ENCODE data around the gene PKD1.
"Not testable (repeated sequence)": the region's sequence is repeated elsewhere in the genome, so short reads cannot be mapped to it uniquely, and the experiment has no call there.

Gene PKD1

DNA sequence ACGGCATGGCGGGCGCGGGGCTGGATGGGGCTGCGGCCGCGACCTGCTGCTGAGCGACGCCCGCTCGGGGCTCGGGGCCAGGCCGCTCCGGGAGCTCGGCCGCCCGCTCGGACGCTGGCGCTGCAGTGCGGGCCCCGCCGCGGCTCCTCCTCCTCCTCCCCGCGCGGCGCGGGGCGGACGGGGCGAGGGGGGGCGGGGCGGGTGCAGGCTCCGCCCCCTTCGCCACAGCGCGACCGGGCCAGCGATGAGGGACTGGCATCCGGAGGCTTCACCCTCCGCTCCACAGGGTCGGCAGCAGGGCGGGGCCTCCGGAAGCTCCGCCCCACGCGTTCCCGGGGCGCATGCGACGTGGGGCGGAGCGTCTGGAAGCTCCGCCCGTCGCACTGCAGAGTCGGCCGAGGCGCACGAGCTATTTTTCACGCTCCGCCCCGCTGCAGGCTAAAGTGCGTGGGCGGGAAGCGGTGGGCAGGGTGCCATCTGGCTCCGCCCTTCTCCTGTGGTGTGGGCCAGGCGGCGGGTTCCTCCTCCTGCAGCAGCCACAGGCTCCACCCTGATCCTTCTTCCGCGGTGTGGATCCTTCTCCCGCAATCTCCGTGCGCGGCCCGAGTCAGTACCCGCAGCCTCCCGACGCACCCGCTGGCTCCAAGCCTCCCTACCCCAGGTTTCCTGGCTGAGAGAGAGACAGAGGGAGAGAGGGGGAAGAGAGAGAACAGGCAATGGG is at the start of gene PKD1:
Gene PKD1 (minus strand): TSS at position 129 of the 721 bp plus-strand sequence. CDS start 209 bp downstream, outside the sequence.
- DNase-seq (ENCODE audit: low read depth in 1 of 2, low spot score in 1 of 2) = peak in 1 of 2 experiments; percentile 95
- in situ Hi-C loops (cut with HindIII; ENCODE audit: low pct_unique_long_range_greater_than_20kb, low sequenced_read_pairs) = not testable (repeated sequence)

DNA sequence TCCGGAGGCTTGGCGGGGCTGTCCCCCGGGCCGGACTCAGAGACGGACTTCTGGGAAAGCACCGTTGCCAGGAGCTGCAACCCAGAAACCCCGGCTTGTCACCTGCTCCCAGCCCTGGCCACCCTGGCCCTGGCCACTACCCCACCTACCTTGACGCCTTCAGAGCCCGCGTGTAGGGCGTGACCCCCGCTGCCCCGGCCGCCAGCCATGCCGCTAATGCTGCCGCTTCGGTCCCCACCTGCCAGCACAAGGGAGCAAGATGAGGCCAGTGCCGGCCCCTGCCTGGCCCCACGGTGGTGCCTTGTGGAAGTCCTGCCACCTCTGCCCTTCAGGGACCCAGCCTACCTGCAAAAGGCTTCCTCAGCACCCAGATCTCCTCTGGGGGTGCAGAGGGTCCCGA is 49.3 kb upstream of the PKD1 start:
- TF ChIP-seq JUND (IDR thresholded peaks at IDR 0.05; ENCODE audit: low read depth) = no peak
- DNase-seq (ENCODE audit: low read depth in 1 of 2, low spot score in 1 of 2) = no peak
- in situ Hi-C loops (cut with HindIII; ENCODE audit: low pct_unique_long_range_greater_than_20kb, low sequenced_read_pairs) = no loop called here

DNA sequence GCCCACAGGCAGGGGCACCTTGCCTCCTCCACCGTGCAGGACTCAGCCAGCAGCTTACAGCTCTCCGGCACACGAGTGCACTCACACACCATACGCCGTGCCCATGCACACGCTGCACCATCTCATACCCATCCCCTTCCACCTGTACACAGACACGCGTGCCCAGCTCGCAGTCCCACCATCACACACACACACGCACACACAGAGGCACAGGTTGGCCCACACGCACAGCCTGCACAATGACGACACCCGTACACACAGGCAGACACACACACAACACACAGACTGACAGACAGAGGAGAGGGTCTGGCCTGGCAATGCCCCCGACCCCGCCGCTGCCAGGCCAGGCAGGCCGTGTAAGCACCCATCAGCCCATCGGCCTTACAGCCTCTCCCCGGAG is 48.6 kb upstream of the PKD1 start:
- TF ChIP-seq JUND (IDR thresholded peaks at IDR 0.05; ENCODE audit: low read depth) = no peak
- in situ Hi-C loops (cut with HindIII; ENCODE audit: low pct_unique_long_range_greater_than_20kb, low sequenced_read_pairs) = no loop called here
- DNase-seq (ENCODE audit: low read depth in 1 of 2, low spot score in 1 of 2) = no peak

DNA sequence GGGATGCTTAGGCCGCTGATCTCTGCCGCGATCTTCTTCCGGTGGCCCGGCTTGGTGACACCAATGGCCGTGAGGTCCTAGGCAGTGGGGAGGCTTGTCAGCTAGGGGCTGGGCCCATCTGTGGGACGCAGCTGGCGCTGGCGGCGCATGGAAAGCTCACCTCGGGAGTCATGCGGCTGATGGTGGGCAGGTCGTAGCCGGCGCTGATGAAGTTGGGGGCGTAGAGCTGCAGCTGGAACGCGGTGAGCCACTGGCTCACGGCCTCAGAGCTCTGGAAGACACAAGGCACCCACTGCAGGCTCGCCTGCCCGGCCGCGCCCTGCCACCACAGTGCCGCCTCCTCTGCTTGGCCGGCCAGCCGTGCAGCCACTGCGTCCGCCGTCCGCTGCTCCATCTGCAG is 48.0 kb upstream of the PKD1 start:
- in situ Hi-C loops (cut with HindIII; ENCODE audit: low pct_unique_long_range_greater_than_20kb, low sequenced_read_pairs) = no loop called here
- TF ChIP-seq JUND (IDR thresholded peaks at IDR 0.05; ENCODE audit: low read depth) = no peak

DNA sequence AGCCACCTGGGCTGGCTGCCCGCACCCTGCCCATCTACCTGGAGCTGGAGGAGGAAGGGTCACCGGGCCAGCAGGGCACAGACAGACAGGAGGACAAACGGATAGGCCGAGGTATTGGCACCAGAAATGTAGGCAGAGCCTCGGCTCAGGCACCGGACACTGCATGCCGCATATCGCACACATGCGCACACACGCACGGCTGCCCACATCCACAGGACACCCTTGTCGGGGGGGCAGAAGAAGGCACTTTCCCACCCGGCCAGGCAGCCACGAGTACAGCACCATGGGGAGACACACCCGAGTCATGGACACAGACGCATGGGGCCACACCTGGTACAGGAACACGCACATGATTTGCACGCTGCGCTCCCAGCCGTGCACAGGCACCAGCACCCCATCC is 46.3 kb upstream of the PKD1 start:
- DNase-seq (ENCODE audit: low read depth in 1 of 2, low spot score in 1 of 2) = no peak
- no peak for TF ChIP-seq JUND (IDR thresholded peaks at IDR 0.05; ENCODE audit: low read depth)
- in situ Hi-C loops (cut with HindIII; ENCODE audit: low pct_unique_long_range_greater_than_20kb, low sequenced_read_pairs) = no loop called here

More for the DNA sequence above, 48.0 kb upstream of the PKD1 start:
- DNase-seq (ENCODE audit: low read depth in 1 of 2, low spot score in 1 of 2) = no peak

DNA sequence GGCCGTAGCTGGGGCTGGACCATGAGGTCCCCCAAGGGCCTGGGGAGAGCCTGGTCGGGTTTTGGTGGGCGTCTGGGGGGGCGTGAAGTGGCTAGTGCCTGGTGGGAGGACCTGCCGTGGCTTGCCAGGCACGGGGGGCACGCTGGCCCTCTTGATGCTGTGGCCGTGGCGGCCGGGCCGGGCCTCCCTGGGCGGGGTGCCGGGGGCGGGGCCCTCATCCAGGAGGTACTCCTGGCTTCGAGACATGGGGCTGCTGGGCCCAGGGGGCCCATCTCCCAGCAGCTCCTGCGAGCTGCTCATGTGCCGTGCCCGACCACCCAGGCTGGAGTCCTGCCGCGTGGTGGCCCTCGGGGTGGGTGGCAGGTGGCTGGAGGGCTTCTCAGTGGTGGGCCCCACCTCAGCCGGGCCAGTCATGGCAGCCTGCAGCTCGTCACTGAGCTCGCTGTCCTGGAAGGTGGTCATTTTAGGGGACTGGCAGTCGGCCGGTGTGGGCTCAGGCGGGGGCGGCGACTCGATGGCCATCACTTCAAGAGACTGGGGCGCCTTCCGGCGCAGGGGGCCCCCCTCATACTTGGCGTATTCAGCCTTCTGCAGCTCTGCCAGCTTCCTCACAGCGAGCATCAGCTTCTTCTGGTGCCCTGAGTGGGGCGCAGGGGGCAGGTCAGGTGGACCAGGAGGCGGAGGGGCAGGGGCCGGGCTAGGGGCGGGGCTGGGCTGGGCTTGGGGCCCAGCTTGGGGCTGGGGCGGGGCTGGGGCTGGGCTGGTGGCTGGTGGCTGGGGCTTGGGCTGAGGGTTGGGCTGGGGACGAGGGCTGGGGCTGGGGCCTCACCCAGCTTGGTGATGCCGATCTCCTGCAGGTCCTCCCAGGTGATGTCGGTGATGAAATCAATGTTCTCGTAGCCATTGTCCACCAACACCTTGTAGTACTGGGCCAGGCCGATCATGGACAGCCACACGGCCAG is 45.5 kb upstream of the PKD1 start:
- no peak for DNase-seq (ENCODE audit: low read depth in 1 of 2, low spot score in 1 of 2)
- in situ Hi-C loops (cut with HindIII; ENCODE audit: low pct_unique_long_range_greater_than_20kb, low sequenced_read_pairs) = no loop called here
- no peak for TF ChIP-seq JUND (IDR thresholded peaks at IDR 0.05; ENCODE audit: low read depth)

DNA sequence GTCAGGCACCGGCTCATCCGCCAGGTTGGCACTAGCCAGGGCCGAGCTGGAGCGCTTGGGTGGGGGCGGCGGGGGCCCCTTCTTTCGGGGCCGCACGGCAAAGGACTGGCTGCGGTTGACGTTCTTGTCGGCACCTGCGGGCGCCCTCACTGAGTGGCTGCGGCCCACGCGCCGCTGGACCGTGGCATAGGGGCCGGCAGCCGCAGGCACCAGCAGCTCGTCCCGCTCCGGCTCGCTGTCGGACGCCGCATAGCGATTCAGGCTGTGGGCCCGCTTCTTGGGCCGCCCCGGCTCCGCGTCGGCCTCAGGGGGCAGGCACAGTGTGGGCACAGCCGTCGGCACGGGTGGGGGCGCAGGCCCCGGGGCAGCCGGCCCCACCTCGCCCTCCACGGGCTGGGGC is 44.8 kb upstream of the PKD1 start:
- DNase-seq (ENCODE audit: low read depth in 1 of 2, low spot score in 1 of 2) = no peak
- no peak for TF ChIP-seq JUND (IDR thresholded peaks at IDR 0.05; ENCODE audit: low read depth)
- in situ Hi-C loops (cut with HindIII; ENCODE audit: low pct_unique_long_range_greater_than_20kb, low sequenced_read_pairs) = no loop called here

DNA sequence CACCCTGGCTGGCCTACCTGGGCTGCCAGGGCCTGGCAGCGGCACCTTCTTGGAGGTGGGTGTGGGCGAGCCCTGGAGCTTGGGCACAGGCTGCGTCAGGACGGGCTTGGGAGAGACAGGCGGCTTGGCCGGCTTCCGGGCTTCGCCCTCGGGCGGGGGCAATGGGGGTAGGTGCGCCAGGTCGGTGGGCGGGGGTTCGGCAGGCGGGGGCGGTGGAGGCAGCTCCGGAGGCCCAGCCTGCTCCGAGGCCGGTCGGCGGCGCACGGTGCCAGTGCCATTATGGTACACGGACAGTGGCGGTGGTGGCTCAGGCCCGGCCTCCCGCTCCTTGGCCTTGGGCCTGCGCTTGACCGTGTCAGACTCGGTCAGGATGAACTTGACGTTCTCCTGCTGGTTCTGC is 43.9 kb upstream of the PKD1 start:
- no peak for TF ChIP-seq JUND (IDR thresholded peaks at IDR 0.05; ENCODE audit: low read depth)
- in situ Hi-C loops (cut with HindIII; ENCODE audit: low pct_unique_long_range_greater_than_20kb, low sequenced_read_pairs) = no loop called here
- DNase-seq (ENCODE audit: low read depth in 1 of 2, low spot score in 1 of 2) = no peak

DNA sequence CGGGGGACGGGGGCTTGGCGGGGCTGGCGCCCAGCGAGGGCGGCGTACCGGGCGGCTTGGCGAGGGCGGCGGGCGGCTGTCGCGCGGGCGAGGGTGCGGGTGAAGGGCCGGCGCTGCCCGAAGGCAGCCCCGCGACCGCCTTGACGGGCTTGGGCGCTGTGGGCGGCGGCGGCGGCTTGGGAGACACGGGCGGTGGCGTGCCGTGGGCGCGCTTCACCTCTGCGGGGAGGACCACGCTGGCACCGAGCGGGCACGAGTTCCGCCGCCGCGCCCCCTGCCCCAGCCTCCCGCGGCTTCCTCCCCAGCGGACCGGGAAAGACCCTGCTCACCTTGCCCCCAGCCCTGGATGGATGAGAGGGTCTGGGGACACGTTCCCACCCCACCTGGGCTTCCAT is 43.4 kb upstream of the PKD1 start:
- DNase-seq (ENCODE audit: low read depth in 1 of 2, low spot score in 1 of 2) = no peak
- in situ Hi-C loops (cut with HindIII; ENCODE audit: low pct_unique_long_range_greater_than_20kb, low sequenced_read_pairs) = no loop called here
- TF ChIP-seq JUND (IDR thresholded peaks at IDR 0.05; ENCODE audit: low read depth) = no peak

DNA sequence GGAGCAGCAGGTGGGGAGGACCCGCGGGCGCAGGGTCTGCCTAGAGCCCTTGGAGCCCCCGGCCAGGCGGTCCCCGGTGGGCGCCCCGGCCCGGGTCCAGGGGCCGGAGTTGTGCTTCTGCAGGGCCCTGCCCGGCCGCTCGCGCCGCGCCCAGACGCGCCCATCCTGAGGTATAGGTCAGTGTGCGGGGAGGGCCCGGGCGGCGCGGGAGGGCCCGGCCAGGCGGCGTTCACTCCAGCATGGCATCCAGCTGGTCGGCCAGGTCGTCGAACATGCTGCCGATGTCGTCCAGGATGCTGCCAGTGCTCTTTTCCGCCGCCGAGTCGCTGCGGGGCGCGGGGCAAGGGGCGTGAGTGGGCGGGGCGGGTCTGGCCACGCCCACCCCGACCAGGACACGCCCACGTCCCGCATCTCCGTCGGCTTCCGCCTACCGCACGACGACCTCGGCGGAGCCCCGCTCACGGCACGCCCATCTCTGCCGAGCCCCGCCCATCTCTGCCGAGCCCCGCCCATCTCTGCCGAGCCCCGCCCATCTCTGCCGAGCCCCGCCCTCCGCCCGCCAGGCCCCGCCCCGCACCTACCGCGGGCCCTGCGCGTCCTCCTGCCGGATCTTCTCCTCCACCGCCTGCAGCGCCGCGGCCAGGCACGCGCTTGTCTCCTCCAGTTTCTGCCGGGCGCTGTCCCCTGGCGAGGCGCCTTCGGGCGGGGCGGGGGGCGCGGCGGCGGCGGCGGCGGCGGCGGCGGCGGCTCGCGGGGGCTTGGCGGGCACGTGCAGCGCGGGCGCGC is 42.8 kb upstream of the PKD1 start:
- DNase-seq (ENCODE audit: low read depth in 1 of 2, low spot score in 1 of 2) = peak in 1 of 2 experiments; percentile 65

DNA sequence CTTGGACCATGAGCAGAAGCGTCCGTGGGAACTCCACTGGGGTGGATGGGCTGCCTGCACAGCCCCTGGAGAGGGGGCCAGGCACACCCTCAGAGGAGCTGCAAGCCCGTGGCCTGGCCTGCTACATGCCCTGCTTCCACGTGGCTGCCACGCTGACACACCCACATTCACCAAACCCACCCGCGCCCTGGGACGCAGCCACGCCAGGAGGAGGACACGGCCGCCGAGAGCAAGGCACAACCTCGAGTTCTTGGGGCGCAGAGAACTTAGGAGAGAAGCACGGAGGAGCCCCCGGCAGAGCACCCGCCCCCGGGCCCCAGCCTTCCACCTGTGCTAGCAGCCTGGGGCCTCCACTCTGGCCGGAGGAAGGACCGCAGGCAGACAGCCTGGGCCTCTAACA is 41.9 kb upstream of the PKD1 start:
- TF ChIP-seq JUND (IDR thresholded peaks at IDR 0.05; ENCODE audit: low read depth) = no peak
- no peak for DNase-seq (ENCODE audit: low read depth in 1 of 2, low spot score in 1 of 2)
- in situ Hi-C loops (cut with HindIII; ENCODE audit: low pct_unique_long_range_greater_than_20kb, low sequenced_read_pairs) = no loop called here

More for the DNA sequence above, 42.8 kb upstream of the PKD1 start:
- in situ Hi-C loops (cut with HindIII; ENCODE audit: low pct_unique_long_range_greater_than_20kb, low sequenced_read_pairs) = no loop called here
- no peak for TF ChIP-seq JUND (IDR thresholded peaks at IDR 0.05; ENCODE audit: low read depth)

DNA sequence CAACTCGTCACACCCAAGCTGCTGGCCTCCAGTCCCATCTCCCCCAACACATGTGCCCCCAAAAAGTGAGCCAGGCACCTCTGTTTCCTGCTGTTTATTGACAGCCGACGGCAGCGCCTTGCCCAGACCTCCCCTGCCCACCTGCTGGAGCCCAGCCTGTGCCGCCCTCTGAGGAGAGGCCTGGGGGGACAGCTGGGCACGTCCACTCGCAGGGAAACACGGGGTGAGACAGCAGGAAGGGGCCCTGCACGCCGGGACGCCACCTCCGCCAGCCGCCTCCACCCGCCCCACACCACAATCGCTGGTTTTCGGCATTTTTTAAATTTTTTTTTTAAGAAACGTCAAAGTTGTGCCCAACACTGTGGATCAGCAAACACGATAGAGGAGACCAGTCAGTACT is 41.4 kb upstream of the PKD1 start:
- no peak for TF ChIP-seq JUND (IDR thresholded peaks at IDR 0.05; ENCODE audit: low read depth)
- in situ Hi-C loops (cut with HindIII; ENCODE audit: low pct_unique_long_range_greater_than_20kb, low sequenced_read_pairs) = no loop called here
- no peak for DNase-seq (ENCODE audit: low read depth in 1 of 2, low spot score in 1 of 2)

Data from T47D (cell line).